Thoracic aorta (tissue), 2 donors: ENCODE results near the gene PDE5A. TPM values are rescaled to one million over a fixed set of nuclear protein-coding genes. Genes with fewer than 3 reads are reported as not detected.
"Not testable (repeated sequence)": the region's sequence is repeated elsewhere in the genome, so short reads cannot be mapped to it uniquely, and the experiment has no call there.

ENCODE experiments used
- ATAC-seq: fragments of 150-250 bp; one replicate; pipeline ENCODE4 v1.8.0; 2017; ENCODE audit warnings: low read depth; ENCODE audit not compliant: insufficient number of reproducible peaks, low FRiP score
- DNase-seq: peaks from one replicate; pipeline ENCODE4 v3.0.0-alpha.2; 2020; ENCODE audit warnings: low spot score
- H3K27ac ChIP-seq, 2 donors: fragments of 200-600 bp; sonication (generic); 1 replicate in 1 of 2; 2 replicates in 1 of 2; pipeline ENCODE4 v1.5.1; 2016; ENCODE audit warnings: mild to moderate bottlenecking in 2 of 2, moderate library complexity in 2 of 2
- H3K27me3 ChIP-seq: fragments of 200-600 bp; sonication (generic); replicated peaks from 2 replicates; pipeline ENCODE4 v1.6.0; 2016; ENCODE audit warnings: mild to moderate bottlenecking; ENCODE audit not compliant: insufficient read depth
- H3K36me3 ChIP-seq: fragments of 200-600 bp; sonication (generic); one replicate; pipeline ENCODE4 v1.5.1; 2016
- H3K4me1 ChIP-seq, 2 donors: fragments of 200-600 bp; sonication (generic); 1 replicate in 1 of 2; 2 replicates in 1 of 2; pipeline versions ENCODE4 v1.5.1 to v1.6.0; 2016; ENCODE audit warnings: low read depth in 2 of 2, mild to moderate bottlenecking in 1 of 2; ENCODE audit not compliant: control insufficient read depth in 1 of 2
- H3K4me3 ChIP-seq: fragments of 200-600 bp; sonication (generic); 2 replicates; pipeline ENCODE4 v1.5.1; 2016; ENCODE audit warnings: mild to moderate bottlenecking
- H3K9me3 ChIP-seq: fragments of 200-600 bp; sonication (generic); 2 replicates; pipeline ENCODE4 v1.5.1; 2016
- CTCF ChIP-seq: fragments of 200-600 bp; sonication (generic); IDR thresholded peaks from one replicate; pipeline ENCODE4 v1.5.1; 2019; ENCODE audit warnings: antibody characterized with exemption
- total RNA-seq, 2 donors: library from RNA; depleted of rRNA; stranded (reverse); fragments of >200 nt; gene quantifications; one replicate each; pipeline versions ENCODE4 v1.1.0 to v1.2.3, GENCODE V29; 2016

PDE5A gene
- total RNA-seq, 2 donors from 2014 or later, result 158 to 223 TPM

GRCh38 chr4:119663160-119663788 lies 34.7 kb upstream of the PDE5A start:
- H3K4me3 ChIP-seq, result peak overlapping the region; percentile 63
- peak overlapping the region; percentile 31 to 62 for H3K27ac ChIP-seq
- ATAC-seq, result no peak

GRCh38 chr4:119662612-119663011 lies 34.0 kb upstream of the PDE5A start:
- DNase-seq, H3K27me3 ChIP-seq, H3K9me3 ChIP-seq, H3K4me3 ChIP-seq, ATAC-seq, H3K36me3 ChIP-seq: not testable (repeated sequence)
- Histone ChIP-seq H3K4me1 (peaks cover 3 to 41% of the 10 kb centered on the region in 2 donors), H3K27ac (peak overlapping the region in 1 of 2 donors; percentile 62)

More at GRCh38 chr4:119663160-119663788, 34.7 kb upstream of the PDE5A start:
- no peaks in the 10 kb centered on the region for H3K36me3 ChIP-seq
- TF ChIP-seq CTCF, result no peak
- peaks cover 3 to 41% of the 10 kb centered on the region in 2 donors for H3K4me1 ChIP-seq
- no peak for DNase-seq
- no peaks in the 10 kb centered on the region for H3K27me3 ChIP-seq
- H3K9me3 ChIP-seq, result no peaks in the 10 kb centered on the region

- H3K27ac ChIP-seq, result no peak overlapping the region
- H3K27me3 ChIP-seq, result no peaks in the 10 kb centered on the region
- ATAC-seq (no peak), DNase-seq (no peak)
- no peak overlapping the region for H3K4me3 ChIP-seq
- H3K9me3 ChIP-seq, result no peaks in the 10 kb centered on the region
- no peaks in the 10 kb centered on the region for H3K36me3 ChIP-seq
- H3K4me1 ChIP-seq, result peaks cover 9 to 46% of the 10 kb centered on the region in 2 donors
- no peak for TF ChIP-seq CTCF
These were observed 32.6 kb upstream of the PDE5A start for GRCh38 chr4:119661231-119661630.

- H3K36me3 ChIP-seq, result no peaks in the 10 kb centered on the region
- H3K9me3 ChIP-seq, result no peaks in the 10 kb centered on the region
- no peak overlapping the region for H3K27ac ChIP-seq
- no peaks in the 10 kb centered on the region for H3K27me3 ChIP-seq
- TF ChIP-seq CTCF, result no peak
- H3K4me3 ChIP-seq, result no peak overlapping the region
- ATAC-seq (no peak), DNase-seq (no peak)
- H3K4me1 ChIP-seq, result peaks cover 22 to 43% of the 10 kb centered on the region in 2 donors
These were observed 31.0 kb upstream of the PDE5A start for GRCh38 chr4:119659576-119659975.

GRCh38 chr4:119657111-119657611 lies 28.6 kb upstream of the PDE5A start:
- ATAC-seq, result no peak
- H3K27ac ChIP-seq, result peak overlapping the region; percentile 14 to 73

More at GRCh38 chr4:119657111-119657611, 28.6 kb upstream of the PDE5A start:
- TF ChIP-seq CTCF, result no peak
- no peaks in the 10 kb centered on the region for H3K36me3 ChIP-seq
- peaks cover 26 to 45% of the 10 kb centered on the region in 2 donors for H3K4me1 ChIP-seq
- DNase-seq, result no peak
- no peak overlapping the region for H3K4me3 ChIP-seq
- H3K27me3 ChIP-seq, result no peaks in the 10 kb centered on the region
- H3K9me3 ChIP-seq, result no peaks in the 10 kb centered on the region
